ENCODE data around the gene GLUD1. TPM values are rescaled to one million over a fixed set of nuclear protein-coding genes. Genes with fewer than 3 reads are reported as not detected.
"Not testable (repeated sequence)": the region's sequence is repeated elsewhere in the genome, so short reads cannot be mapped to it uniquely, and the experiment has no call there.

Gene GLUD1
- total RNA-seq, 1 experiment from 2014 or later: 105 TPM

GRCh38 chr10:87020056-87020455, 74.6 kb downstream of the GLUD1 start, which contains the start of gene FAM25A:
Gene FAM25A (plus strand): TSS chr10:87020294. CDS start chr10:87020325, 31 bp downstream.
- H3K9me2 ChIP-seq (ENCODE audit: insufficient read depth); H3K79me2 ChIP-seq (ENCODE audit: low read depth); H4K20me1 ChIP-seq (ENCODE audit: insufficient read depth); H3K36me3 ChIP-seq (ENCODE audit: low read depth); CTCF ChIA-PET; H2AFZ ChIP-seq; H3F3A ChIP-seq (ENCODE audit: insufficient read depth, low read depth); H3K4me3 ChIP-seq; POLR2A ChIA-PET (ENCODE audit: unreplicated experiment); BruUV-seq (replicated peaks); H3K9me3 ChIP-seq (ENCODE audit: insufficient read depth, low read depth); H3K27me3 ChIP-seq (ENCODE audit: insufficient read depth, low read depth): not testable (repeated sequence)
- Histone ChIP-seq H3K4me2 (peak within 1 kb of the TSS; percentile 58), H3K27ac (peak within 1 kb of the TSS; percentile 79), H3K4me1 (replicated peaks; ENCODE audit: insufficient read depth) (peaks cover 24% of the 10 kb centered on the region)
- intact Hi-C loops (cut with micrococcal nuclease; ENCODE audit: unreplicated experiment): loop anchor here (5.0 kb wide), 1 partner anchor 48 kb away; no protein-coding TSS in a partner anchor
- peak; percentile 61 to 64 for DNase-seq

DNA sequence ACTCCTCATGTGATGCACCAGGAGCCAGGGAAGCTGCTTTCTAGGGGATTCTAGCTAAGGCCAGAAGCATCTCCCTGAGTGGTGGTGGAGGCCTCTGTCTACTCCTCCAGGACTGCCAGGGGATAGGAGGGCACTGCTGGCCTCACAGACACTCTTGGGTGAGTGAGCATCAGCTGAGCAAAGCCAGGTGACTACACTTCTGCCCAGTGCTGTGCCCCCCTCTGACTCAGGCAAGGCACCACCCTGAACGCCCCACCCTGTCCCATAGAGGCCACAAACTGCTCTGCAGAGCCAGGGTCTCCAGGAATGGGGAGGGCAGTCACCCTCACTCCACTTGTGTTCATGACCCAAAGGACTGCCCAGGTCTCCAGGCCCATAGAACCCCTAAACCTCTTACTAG, 75.1 kb downstream of the GLUD1 start:
- H3K4me1 ChIP-seq (replicated peaks; ENCODE audit: insufficient read depth): peaks cover 23% of the 10 kb centered on the region
- H2AFZ ChIP-seq; intact Hi-C loops (cut with micrococcal nuclease; ENCODE audit: unreplicated experiment); H4K20me1 ChIP-seq (ENCODE audit: insufficient read depth); H3K36me3 ChIP-seq (ENCODE audit: low read depth); H3K27me3 ChIP-seq (ENCODE audit: insufficient read depth, low read depth); H3K9me2 ChIP-seq (ENCODE audit: insufficient read depth); H3K4me3 ChIP-seq; H3F3A ChIP-seq (ENCODE audit: insufficient read depth, low read depth); H3K79me2 ChIP-seq (ENCODE audit: low read depth); CTCF ChIA-PET; POLR2A ChIA-PET (ENCODE audit: unreplicated experiment); H3K9me3 ChIP-seq (ENCODE audit: insufficient read depth, low read depth): not testable (repeated sequence)
- TSS peak; percentile 28 for BruUV-seq (replicated peaks)
- H3K27ac ChIP-seq: peak overlapping the region; percentile 79
- DNase-seq: peak in 1 of 2 experiments; percentile 53
- H3K4me2 ChIP-seq: peak overlapping the region; percentile 58

DNA sequence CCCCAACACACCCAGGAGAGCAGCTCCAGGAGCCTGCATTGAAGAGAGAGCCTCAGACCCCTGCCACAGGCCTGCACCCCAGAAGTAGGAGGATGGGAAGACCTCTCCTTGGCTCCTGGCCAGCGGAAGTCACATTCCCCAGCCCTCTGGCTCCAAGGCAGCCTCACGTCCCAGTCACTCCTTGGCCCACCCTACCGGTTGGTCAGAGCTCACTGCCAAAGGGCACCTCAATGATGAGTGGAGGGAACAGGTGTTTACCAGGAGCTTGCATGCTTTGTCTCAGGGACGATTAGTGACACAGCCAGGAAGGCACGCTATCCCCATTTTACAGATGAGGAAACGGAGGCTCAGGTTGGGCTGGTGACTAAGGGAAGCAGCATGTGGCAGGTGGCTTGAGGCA, 75.6 kb downstream of the GLUD1 start:
- CTCF ChIA-PET; H3K27me3 ChIP-seq (ENCODE audit: insufficient read depth, low read depth); POLR2A ChIA-PET (ENCODE audit: unreplicated experiment); H3K9me3 ChIP-seq (ENCODE audit: insufficient read depth, low read depth); BruUV-seq (replicated peaks); H3K4me3 ChIP-seq; H3K9me2 ChIP-seq (ENCODE audit: insufficient read depth); intact Hi-C loops (cut with micrococcal nuclease; ENCODE audit: unreplicated experiment); H3K79me2 ChIP-seq (ENCODE audit: low read depth); H4K20me1 ChIP-seq (ENCODE audit: insufficient read depth); H2AFZ ChIP-seq; H3F3A ChIP-seq (ENCODE audit: insufficient read depth, low read depth); H3K36me3 ChIP-seq (ENCODE audit: low read depth); H3K4me2 ChIP-seq: not testable (repeated sequence)
- peak overlapping the region; percentile 79 for H3K27ac ChIP-seq
- DNase-seq: peak; percentile 60 to 79
- peaks cover 23% of the 10 kb centered on the region for H3K4me1 ChIP-seq (replicated peaks; ENCODE audit: insufficient read depth)

- H3K9me2 ChIP-seq (ENCODE audit: insufficient read depth); H3K79me2 ChIP-seq (ENCODE audit: low read depth); H3K27me3 ChIP-seq (ENCODE audit: insufficient read depth, low read depth); H3F3A ChIP-seq (ENCODE audit: insufficient read depth, low read depth); H3K36me3 ChIP-seq (ENCODE audit: low read depth); intact Hi-C loops (cut with micrococcal nuclease; ENCODE audit: unreplicated experiment); POLR2A ChIA-PET (ENCODE audit: unreplicated experiment); H4K20me1 ChIP-seq (ENCODE audit: insufficient read depth); CTCF ChIA-PET; H3K9me3 ChIP-seq (ENCODE audit: insufficient read depth, low read depth); H2AFZ ChIP-seq; BruUV-seq (replicated peaks); H3K4me2 ChIP-seq; H3K4me3 ChIP-seq; DNase-seq: not testable (repeated sequence)
- Histone ChIP-seq H3K4me1 (replicated peaks; ENCODE audit: insufficient read depth) (peaks cover 23% of the 10 kb centered on the region), H3K27ac (peak overlapping the region; percentile 59; the same call in 1 of the 2 replicates)
These were observed 76.5 kb downstream of the GLUD1 start for GRCh38 chr10:87018127-87018526.

DNA sequence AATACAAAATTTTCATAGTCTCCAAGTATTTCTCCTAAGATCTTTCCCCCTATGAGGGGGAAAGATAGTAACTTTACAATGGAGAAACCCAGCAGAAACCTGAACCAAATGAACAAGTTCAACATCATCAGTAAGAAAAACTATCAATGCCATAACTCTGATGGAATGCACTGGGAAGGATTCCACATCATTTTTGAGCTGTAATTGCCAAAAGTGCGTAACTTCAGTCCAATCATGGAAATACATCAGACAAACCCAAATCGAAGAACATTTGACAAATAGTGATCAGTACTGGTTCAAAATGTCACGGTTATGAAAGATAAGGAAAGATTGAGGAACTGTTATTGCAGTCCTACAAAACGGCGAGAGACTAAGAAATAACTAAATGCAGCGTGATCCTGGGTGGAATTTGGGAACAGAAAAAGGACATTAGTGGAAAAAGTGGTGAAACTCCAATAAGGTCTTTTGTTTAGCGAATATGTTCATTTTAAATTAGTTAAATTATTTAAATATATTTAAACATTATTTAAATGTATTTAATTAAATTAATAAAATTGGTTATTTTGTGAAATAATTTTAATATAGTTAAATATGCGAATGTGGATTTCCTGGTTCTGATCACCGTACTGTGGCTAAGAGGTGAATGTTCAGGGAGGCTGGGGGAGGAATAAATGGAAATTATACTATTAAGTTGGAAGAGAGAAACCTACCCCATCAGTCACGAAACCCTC, 79.5 kb downstream of the GLUD1 start:
- H3K27me3 ChIP-seq (ENCODE audit: insufficient read depth, low read depth); BruUV-seq (replicated peaks); H3K4me3 ChIP-seq; CTCF ChIA-PET; H3K79me2 ChIP-seq (ENCODE audit: low read depth); H4K20me1 ChIP-seq (ENCODE audit: insufficient read depth); H2AFZ ChIP-seq; H3K4me2 ChIP-seq; POLR2A ChIA-PET (ENCODE audit: unreplicated experiment); intact Hi-C loops (cut with micrococcal nuclease; ENCODE audit: unreplicated experiment); H3K9me3 ChIP-seq (ENCODE audit: insufficient read depth, low read depth); H3K36me3 ChIP-seq (ENCODE audit: low read depth); H3K9me2 ChIP-seq (ENCODE audit: insufficient read depth); H3F3A ChIP-seq (ENCODE audit: insufficient read depth, low read depth); DNase-seq; H3K27ac ChIP-seq: not testable (repeated sequence)
- H3K4me1 ChIP-seq (replicated peaks; ENCODE audit: insufficient read depth): peaks cover 21% of the 10 kb centered on the region

- CTCF ChIA-PET; intact Hi-C loops (cut with micrococcal nuclease; ENCODE audit: unreplicated experiment); H3K27ac ChIP-seq; H3K4me3 ChIP-seq; H3K9me2 ChIP-seq (ENCODE audit: insufficient read depth); POLR2A ChIA-PET (ENCODE audit: unreplicated experiment); DNase-seq; H3K36me3 ChIP-seq (ENCODE audit: low read depth); H3K4me2 ChIP-seq; H3F3A ChIP-seq (ENCODE audit: insufficient read depth, low read depth); BruUV-seq (replicated peaks); H2AFZ ChIP-seq; H4K20me1 ChIP-seq (ENCODE audit: insufficient read depth); H3K79me2 ChIP-seq (ENCODE audit: low read depth); H3K9me3 ChIP-seq (ENCODE audit: insufficient read depth, low read depth); H3K27me3 ChIP-seq (ENCODE audit: insufficient read depth, low read depth): not testable (repeated sequence)
- peaks cover 13% of the 10 kb centered on the region for H3K4me1 ChIP-seq (replicated peaks; ENCODE audit: insufficient read depth)
These were observed 81.1 kb downstream of the GLUD1 start for GRCh38 chr10:87013528-87013927.

GRCh38 chr10:87009134-87009696, 85.4 kb downstream of the GLUD1 start:
- H3F3A ChIP-seq (ENCODE audit: insufficient read depth, low read depth); CTCF ChIA-PET; H3K9me3 ChIP-seq (ENCODE audit: insufficient read depth, low read depth); H3K27me3 ChIP-seq (ENCODE audit: insufficient read depth, low read depth); H4K20me1 ChIP-seq (ENCODE audit: insufficient read depth); intact Hi-C loops (cut with micrococcal nuclease; ENCODE audit: unreplicated experiment); H3K4me3 ChIP-seq; H3K9me2 ChIP-seq (ENCODE audit: insufficient read depth); H2AFZ ChIP-seq; H3K4me1 ChIP-seq (replicated peaks; ENCODE audit: insufficient read depth); DNase-seq; H3K27ac ChIP-seq; H3K4me2 ChIP-seq; BruUV-seq (replicated peaks); H3K36me3 ChIP-seq (ENCODE audit: low read depth); POLR2A ChIA-PET (ENCODE audit: unreplicated experiment); H3K79me2 ChIP-seq (ENCODE audit: low read depth): not testable (repeated sequence)

Data from PC-9 (cell line).